GM12892 (cell line): ENCODE data around the gene RBBP8.

ENCODE experiments used
- POLR2A ChIP-seq: IDR thresholded peaks from 2 replicates; pipeline ENCODE4 v1.6.1; 2011; ENCODE audit warnings: low read depth, low read length, control low read depth
- POLR2AphosphoS5 ChIP-seq: IDR thresholded peaks from 2 replicates; pipeline ENCODE4 v1.6.1; 2011; ENCODE audit warnings: low read depth, low read length, control low read depth
- TAF1 ChIP-seq: IDR thresholded peaks from 2 replicates; pipeline ENCODE4 v1.6.1; 2011; ENCODE audit warnings: low read depth, mild to moderate bottlenecking, control low read depth, low read length, borderline replicate concordance

- no peak for TF ChIP-seq POLR2A
- TF ChIP-seq POLR2AphosphoS5 = no peak
- no peak for TF ChIP-seq TAF1
Measured at GRCh38 chr18:23042133-23042532, 109.0 kb downstream of the RBBP8 start.
